ENCODE results near the gene AUH.

DNA sequence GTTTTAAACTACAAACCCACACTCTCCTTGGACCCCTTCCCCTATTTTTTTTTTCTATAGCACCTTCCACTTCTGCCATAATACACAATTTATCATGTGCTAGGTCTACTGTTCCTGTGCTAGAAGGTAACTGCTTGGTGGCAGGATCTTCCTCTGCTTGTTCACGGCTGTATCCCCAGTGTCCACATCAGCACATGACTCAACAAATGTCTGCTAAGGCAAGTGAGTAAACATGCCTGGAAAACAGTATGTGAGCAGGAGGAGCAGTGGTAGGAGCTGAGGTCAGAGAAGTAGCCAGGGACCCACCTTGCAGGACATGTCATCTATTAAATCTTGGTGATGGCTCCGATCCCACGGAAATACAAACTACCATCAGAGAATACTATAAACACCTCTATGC is 79.4 kb downstream of the AUH start:
- TF ChIP-seq EZH2phosphoT487 (IDR thresholded peaks at IDR 0.05; ENCODE audit: insufficient read depth, low read depth) (no peak), EZH2 (IDR thresholded peaks at IDR 0.05; ENCODE audit: insufficient read depth, poor library complexity, severe bottlenecking) (no peak)
